ENCODE results near the gene SCFD2. TPM values are rescaled to one million over a fixed set of nuclear protein-coding genes. Genes with fewer than 3 reads are reported as not detected.

SCFD2 gene
- total and polyA plus RNA-seq, 4 donors, result 5.2 to 28.7 (median 16.4) TPM

GRCh38 chr4:53321151-53321983 lies 44.5 kb downstream of the SCFD2 start:
- ATAC-seq (ENCODE audit: insufficient read depth, low FRiP score) (peak; percentile 19), DNase-seq (peak in 2 of 3 donors; percentile 38 to 42)
- H3K4me3 ChIP-seq, result no peak overlapping the region
- no peaks in the 10 kb centered on the region for H3K36me3 ChIP-seq (ENCODE audit: control insufficient read depth in 4 of 4, insufficient read depth in 4 of 4, low read length in 4 of 4)
- WGBS, 2 donors, result 10 to 28% methylated on average over 3 of the region's 3 CpGs
- TF ChIP-seq, protein P1, sequence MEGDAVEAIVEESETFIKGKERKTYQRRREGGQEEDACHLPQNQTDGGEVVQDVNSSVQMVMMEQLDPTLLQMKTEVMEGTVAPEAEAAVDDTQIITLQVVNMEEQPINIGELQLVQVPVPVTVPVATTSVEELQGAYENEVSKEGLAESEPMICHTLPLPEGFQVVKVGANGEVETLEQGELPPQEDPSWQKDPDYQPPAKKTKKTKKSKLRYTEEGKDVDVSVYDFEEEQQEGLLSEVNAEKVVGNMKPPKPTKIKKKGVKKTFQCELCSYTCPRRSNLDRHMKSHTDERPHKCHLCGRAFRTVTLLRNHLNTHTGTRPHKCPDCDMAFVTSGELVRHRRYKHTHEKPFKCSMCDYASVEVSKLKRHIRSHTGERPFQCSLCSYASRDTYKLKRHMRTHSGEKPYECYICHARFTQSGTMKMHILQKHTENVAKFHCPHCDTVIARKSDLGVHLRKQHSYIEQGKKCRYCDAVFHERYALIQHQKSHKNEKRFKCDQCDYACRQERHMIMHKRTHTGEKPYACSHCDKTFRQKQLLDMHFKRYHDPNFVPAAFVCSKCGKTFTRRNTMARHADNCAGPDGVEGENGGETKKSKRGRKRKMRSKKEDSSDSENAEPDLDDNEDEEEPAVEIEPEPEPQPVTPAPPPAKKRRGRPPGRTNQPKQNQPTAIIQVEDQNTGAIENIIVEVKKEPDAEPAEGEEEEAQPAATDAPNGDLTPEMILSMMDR (IDR thresholded peaks at IDR 0.05; ENCODE audit: control extremely low read depth, extremely low read depth), result no peak
- peak overlapping the region; percentile 26 to 68 for H3K27ac ChIP-seq (ENCODE audit: low read depth in 1 of 2, low read length in 1 of 2)
- no peaks in the 10 kb centered on the region for H3K9me3 ChIP-seq (ENCODE audit: control insufficient read depth in 4 of 4, insufficient read depth in 3 of 4, low read length in 3 of 4)
- H3K9ac ChIP-seq (ENCODE audit: insufficient read depth in 1 of 2, low read length in 2 of 2), result no peak overlapping the region
- H3K27me3 ChIP-seq (ENCODE audit: control insufficient read depth in 3 of 3, insufficient read depth in 3 of 3, low read length in 2 of 3), result no peaks in the 10 kb centered on the region
- peaks cover 2 to 19% (median 7%) of the 10 kb centered on the region in 5 donors for H3K4me1 ChIP-seq (ENCODE audit: control insufficient read depth in 5 of 5, insufficient read depth in 5 of 5, low read length in 5 of 5)

GRCh38 chr4:53315300-53315699 lies 50.6 kb downstream of the SCFD2 start:
- 63 to 72% methylated on average over 1 of the region's 1 CpG for WGBS, 2 donors
- TF ChIP-seq, protein P1 (IDR thresholded peaks at IDR 0.05; ENCODE audit: control extremely low read depth, extremely low read depth), result no peak
- no peaks in the 10 kb centered on the region for H3K36me3 ChIP-seq (ENCODE audit: control insufficient read depth in 4 of 4, insufficient read depth in 4 of 4, low read length in 4 of 4)
- H3K9me3 ChIP-seq (ENCODE audit: control insufficient read depth in 4 of 4, insufficient read depth in 3 of 4, low read length in 3 of 4), result no peaks in the 10 kb centered on the region
- peaks cover 0 to 6% (median 2%) of the 10 kb centered on the region in 5 donors for H3K4me1 ChIP-seq (ENCODE audit: control insufficient read depth in 5 of 5, insufficient read depth in 5 of 5, low read length in 5 of 5)
- no peak overlapping the region for H3K4me3 ChIP-seq
- no peak overlapping the region for H3K9ac ChIP-seq (ENCODE audit: insufficient read depth in 1 of 2, low read length in 2 of 2)
- ATAC-seq (ENCODE audit: insufficient read depth, low FRiP score) (no peak), DNase-seq (no peak)
- no peaks in the 10 kb centered on the region for H3K27me3 ChIP-seq (ENCODE audit: control insufficient read depth in 3 of 3, insufficient read depth in 3 of 3, low read length in 2 of 3)
- H3K27ac ChIP-seq (ENCODE audit: low read depth in 1 of 2, low read length in 1 of 2), result no peak overlapping the region

DNA sequence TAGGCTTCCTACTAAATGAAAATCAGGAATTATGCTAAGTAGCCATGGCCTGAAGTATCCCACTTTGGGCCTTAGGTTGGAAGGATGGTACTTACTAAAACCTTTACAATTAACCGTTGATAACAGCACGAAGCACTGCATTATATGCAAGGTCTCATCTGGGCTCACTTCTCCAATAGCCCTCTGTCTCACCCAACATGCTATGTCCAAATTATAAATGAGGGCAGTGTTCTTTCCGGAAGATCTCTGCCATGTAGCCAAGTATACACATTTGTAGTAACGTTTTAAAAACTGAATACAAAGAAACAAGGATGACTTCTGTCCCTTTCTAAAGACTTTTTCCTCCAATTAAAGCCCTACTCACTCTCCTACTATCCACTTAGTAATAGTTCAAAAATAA lies 51.6 kb downstream of the SCFD2 start:
- DNase-seq (no peak), ATAC-seq (ENCODE audit: insufficient read depth, low FRiP score) (no peak)
- TF ChIP-seq, protein P1 (IDR thresholded peaks at IDR 0.05; ENCODE audit: control extremely low read depth, extremely low read depth), result no peak
- H3K4me1 ChIP-seq (ENCODE audit: control insufficient read depth in 5 of 5, insufficient read depth in 5 of 5, low read length in 5 of 5), result peaks cover 0 to 6% (median 0%) of the 10 kb centered on the region in 5 donors
- no peak overlapping the region for H3K4me3 ChIP-seq
- H3K27me3 ChIP-seq (ENCODE audit: control insufficient read depth in 3 of 3, insufficient read depth in 3 of 3, low read length in 2 of 3), result no peaks in the 10 kb centered on the region
- no peak overlapping the region for H3K27ac ChIP-seq (ENCODE audit: low read depth in 1 of 2, low read length in 1 of 2)
- H3K9ac ChIP-seq (ENCODE audit: insufficient read depth in 1 of 2, low read length in 2 of 2), result no peak overlapping the region
- no peaks in the 10 kb centered on the region for H3K36me3 ChIP-seq (ENCODE audit: control insufficient read depth in 4 of 4, insufficient read depth in 4 of 4, low read length in 4 of 4)
- H3K9me3 ChIP-seq (ENCODE audit: control insufficient read depth in 4 of 4, insufficient read depth in 3 of 4, low read length in 3 of 4), result no peaks in the 10 kb centered on the region
- 88 to 91% methylated on average over 4 of the region's 4 CpGs for WGBS, 2 donors

Measured in lung (tissue), 12 donors.